Esophagus (tissue), 2 donors: ENCODE results near the gene DNAJC1. TPM values are rescaled to one million over a fixed set of nuclear protein-coding genes. Genes with fewer than 3 reads are reported as not detected.

Experiments
- H3K27ac ChIP-seq, 2 donors: one replicate each; pipeline ENCODE4 v1.5.1; 2013; ENCODE audit warnings: low read depth in 2 of 2, mild to moderate bottlenecking in 2 of 2, inconsistent platforms in 1 of 2, low read length in 1 of 2, moderate library complexity in 1 of 2
- H3K27me3 ChIP-seq, 2 donors: one replicate each; pipeline ENCODE4 v1.6.1; 2013; ENCODE audit warnings: low read length in 2 of 2, control low read depth in 1 of 2, mild to moderate bottlenecking in 1 of 2; ENCODE audit not compliant: insufficient read depth in 2 of 2, control insufficient read depth in 1 of 2
- H3K36me3 ChIP-seq, 2 donors: one replicate each; pipeline ENCODE4 v1.6.1; 2013; ENCODE audit warnings: low read length in 1 of 2; ENCODE audit not compliant: control insufficient read depth in 2 of 2, insufficient read depth in 2 of 2
- H3K4me1 ChIP-seq, 2 donors: one replicate each; pipeline ENCODE4 v1.6.1; 2013; ENCODE audit warnings: low read length in 1 of 2; ENCODE audit not compliant: control insufficient read depth in 2 of 2, insufficient read depth in 2 of 2
- H3K4me3 ChIP-seq, 2 donors: one replicate each; pipeline ENCODE4 v1.5.1; 2013; ENCODE audit warnings: low read length in 2 of 2, mild to moderate bottlenecking in 2 of 2, low read depth in 1 of 2, moderate library complexity in 1 of 2
- H3K9me3 ChIP-seq, 2 donors: one replicate each; pipeline ENCODE4 v1.6.1; 2013; ENCODE audit warnings: mild to moderate bottlenecking in 2 of 2, low read depth in 1 of 2, low read length in 1 of 2, moderate library complexity in 1 of 2; ENCODE audit not compliant: control insufficient read depth in 2 of 2, insufficient read depth in 1 of 2
- WGBS, 2 donors: extraction: QIAGEN DNeasy Blood & Tissue Kit; methylation state at CpG; one replicate each; pipeline ENCODE4 v1.1.7; 2013; 5-methylcytosine and 5-hydroxymethylcytosine counted together
- polyA plus RNA-seq, 2 donors: library from polyadenylated mRNA; stranded (reverse); fragments of 200-250 nt; gene quantifications; one replicate each; pipeline ENCODE4 v1.2.3, GENCODE V29; 2013
- donor health status: healthy with polysubstance abuse.
- donor health status: Bipolar disorder and iron deficiency.

Gene DNAJC1
- polyA plus RNA-seq, 2 donors, result 11.6 to 20.1 TPM

DNA sequence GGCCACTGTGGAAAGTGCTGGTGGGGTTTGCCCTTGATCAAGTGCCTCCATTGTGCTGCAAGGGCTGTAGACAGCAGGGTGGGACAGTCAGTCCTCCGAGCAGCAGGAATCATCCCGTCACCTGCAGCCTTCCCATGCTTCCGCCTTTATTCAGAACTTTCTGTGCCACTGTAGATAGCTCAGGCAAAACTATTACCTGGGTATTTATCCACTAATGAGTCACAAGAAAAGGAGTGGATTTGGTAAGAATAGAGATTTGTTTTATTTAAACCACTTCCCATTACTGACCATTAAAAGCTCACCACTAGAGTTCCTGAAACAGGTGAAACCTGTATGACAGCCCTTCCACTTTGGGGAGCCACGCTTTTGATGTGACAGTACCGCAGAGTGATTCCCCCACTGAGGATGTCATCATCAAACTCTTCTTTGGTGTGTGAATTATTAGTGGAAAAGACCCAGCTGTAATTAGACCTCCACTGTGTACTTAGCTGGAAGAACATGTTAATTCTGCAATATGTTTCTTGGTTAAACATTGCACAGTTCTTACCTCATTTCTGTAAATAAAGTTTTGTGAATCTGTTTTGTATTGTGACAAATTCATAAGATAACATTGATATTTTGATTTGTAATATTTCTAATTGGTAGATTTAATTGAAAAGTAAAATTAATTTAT, 260.7 kb downstream of the DNAJC1 start:
- Histone ChIP-seq H3K36me3 (peaks cover 6 to 18% of the 10 kb centered on the region in 2 donors), H3K27ac (peak overlapping the region in 1 of 2 donors; percentile 30), H3K9me3 (no peaks in the 10 kb centered on the region), H3K4me1 (peaks cover 0 to 9% of the 10 kb centered on the region in 2 donors), H3K4me3 (no peak overlapping the region), H3K27me3 (no peaks in the 10 kb centered on the region)
- whole genome bisulfite sequencing, 2 donors, result 83 to 88% methylated on average over 5 of the region's 5 CpGs

DNA sequence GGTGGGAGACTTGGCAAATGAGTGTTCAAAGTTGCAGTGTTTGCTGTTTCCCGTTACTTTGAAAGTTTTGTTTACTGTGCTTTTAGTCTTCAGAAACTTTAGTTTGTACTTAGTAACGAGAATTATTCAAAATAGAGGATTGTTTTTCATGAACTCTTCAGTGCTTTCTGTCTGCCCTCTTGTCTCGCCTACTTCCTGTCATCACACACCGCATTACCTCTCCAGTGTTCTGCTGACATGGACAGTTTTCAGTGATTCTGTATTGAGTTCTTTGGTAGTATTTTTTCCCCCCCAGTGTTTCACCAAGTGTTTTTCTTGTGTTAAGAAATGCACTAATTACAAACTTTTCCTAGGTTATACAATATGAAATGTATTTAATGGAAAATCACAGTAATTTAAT, 262.5 kb downstream of the DNAJC1 start:
- peaks cover 0 to 7% of the 10 kb centered on the region in 2 donors for H3K4me1 ChIP-seq
- no peaks in the 10 kb centered on the region for H3K27me3 ChIP-seq
- H3K4me3 ChIP-seq, result no peak overlapping the region
- peaks cover 8 to 21% of the 10 kb centered on the region in 2 donors for H3K36me3 ChIP-seq
- WGBS, 2 donors, result 80% methylated on average over 4 of the region's 4 CpGs
- no peak overlapping the region for H3K27ac ChIP-seq
- no peaks in the 10 kb centered on the region for H3K9me3 ChIP-seq

GRCh38 chr10:21737106-21737505, 266.4 kb downstream of the DNAJC1 start:
- Histone ChIP-seq H3K36me3 (peaks cover 13 to 21% of the 10 kb centered on the region in 2 donors), H3K27me3 (no peaks in the 10 kb centered on the region), H3K4me3 (no peak overlapping the region), H3K4me1 (no peaks in the 10 kb centered on the region), H3K9me3 (no peaks in the 10 kb centered on the region), H3K27ac (no peak overlapping the region)
- 80 to 81% methylated on average over 4 of the region's 4 CpGs for WGBS, 2 donors

GRCh38 chr10:21733710-21734109, 269.8 kb downstream of the DNAJC1 start:
- no peaks in the 10 kb centered on the region for H3K9me3 ChIP-seq
- whole genome bisulfite sequencing, 2 donors, result 78 to 82% methylated on average over 6 of the region's 6 CpGs

DNA sequence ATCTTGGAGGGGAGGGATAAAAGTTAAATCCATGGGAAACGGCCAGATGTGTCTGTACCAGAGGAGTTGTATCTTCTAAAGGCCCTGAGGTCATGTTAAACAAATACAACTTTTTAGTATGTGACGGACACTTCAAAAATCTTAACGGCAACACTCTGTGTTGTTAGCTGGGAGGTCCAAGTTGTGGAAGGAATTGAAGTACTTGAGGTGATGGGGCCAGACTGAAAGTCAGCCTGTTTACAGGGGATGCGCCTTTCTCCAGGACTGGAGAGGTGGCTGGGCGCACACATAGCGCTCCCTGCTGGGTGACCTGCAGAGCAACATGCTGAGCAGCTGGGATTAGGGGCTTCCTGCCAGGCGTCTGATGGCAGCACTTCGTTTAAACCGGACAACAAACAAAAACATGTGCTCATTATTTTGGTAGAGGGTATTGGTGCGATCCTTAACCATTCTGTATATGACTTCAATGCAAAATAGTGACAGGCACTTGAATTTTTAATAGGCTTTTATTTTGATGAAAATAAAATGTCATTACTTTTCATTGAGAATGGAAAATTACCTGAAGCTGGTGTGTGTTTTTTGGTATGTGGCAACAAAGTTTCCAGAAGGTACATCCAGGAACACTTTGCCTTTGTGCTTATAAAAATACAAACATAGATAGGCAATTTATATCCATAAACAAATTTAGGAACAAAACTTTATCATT, 271.3 kb downstream of the DNAJC1 start:
- Histone ChIP-seq H3K27ac (no peak overlapping the region), H3K4me1 (no peaks in the 10 kb centered on the region), H3K27me3 (no peaks in the 10 kb centered on the region), H3K36me3 (peaks cover 6 to 11% of the 10 kb centered on the region in 2 donors), H3K9me3 (no peaks in the 10 kb centered on the region), H3K4me3 (no peak overlapping the region)
- 40% methylated on average over 10 of the region's 10 CpGs for WGBS, 2 donors

More at GRCh38 chr10:21733710-21734109, 269.8 kb downstream of the DNAJC1 start:
- Histone ChIP-seq H3K27ac (no peak overlapping the region), H3K4me3 (no peak overlapping the region), H3K27me3 (no peaks in the 10 kb centered on the region), H3K36me3 (peaks cover 10 to 15% of the 10 kb centered on the region in 2 donors), H3K4me1 (no peaks in the 10 kb centered on the region)

DNA sequence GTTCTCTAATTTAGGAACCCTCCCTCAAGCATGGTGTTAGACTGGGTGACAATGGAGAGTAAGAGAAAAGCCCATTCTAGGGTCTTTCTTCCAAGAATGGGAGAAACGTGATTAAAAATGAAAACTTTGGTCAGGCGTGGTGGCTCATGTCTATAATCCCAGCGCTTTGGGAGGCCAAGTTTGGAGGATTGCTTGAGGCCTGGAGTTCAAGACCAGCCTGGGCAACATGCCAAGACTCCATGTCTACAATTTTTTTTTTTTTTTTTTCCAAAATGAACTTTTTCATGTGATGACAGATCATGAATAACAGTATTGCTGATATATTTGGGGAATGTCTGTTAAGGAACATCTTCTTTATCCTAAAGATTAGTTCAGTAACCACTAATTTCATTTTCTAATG, 274.9 kb downstream of the DNAJC1 start:
- 60 to 74% methylated on average over 3 of the region's 3 CpGs for WGBS, 2 donors
- H3K27ac ChIP-seq, result no peak overlapping the region
- no peaks in the 10 kb centered on the region for H3K9me3 ChIP-seq
- H3K36me3 ChIP-seq, result peaks cover under 1% of the 10 kb centered on the region in 2 donors
- H3K4me1 ChIP-seq, result no peaks in the 10 kb centered on the region
- no peak overlapping the region for H3K4me3 ChIP-seq
- H3K27me3 ChIP-seq, result no peaks in the 10 kb centered on the region

DNA sequence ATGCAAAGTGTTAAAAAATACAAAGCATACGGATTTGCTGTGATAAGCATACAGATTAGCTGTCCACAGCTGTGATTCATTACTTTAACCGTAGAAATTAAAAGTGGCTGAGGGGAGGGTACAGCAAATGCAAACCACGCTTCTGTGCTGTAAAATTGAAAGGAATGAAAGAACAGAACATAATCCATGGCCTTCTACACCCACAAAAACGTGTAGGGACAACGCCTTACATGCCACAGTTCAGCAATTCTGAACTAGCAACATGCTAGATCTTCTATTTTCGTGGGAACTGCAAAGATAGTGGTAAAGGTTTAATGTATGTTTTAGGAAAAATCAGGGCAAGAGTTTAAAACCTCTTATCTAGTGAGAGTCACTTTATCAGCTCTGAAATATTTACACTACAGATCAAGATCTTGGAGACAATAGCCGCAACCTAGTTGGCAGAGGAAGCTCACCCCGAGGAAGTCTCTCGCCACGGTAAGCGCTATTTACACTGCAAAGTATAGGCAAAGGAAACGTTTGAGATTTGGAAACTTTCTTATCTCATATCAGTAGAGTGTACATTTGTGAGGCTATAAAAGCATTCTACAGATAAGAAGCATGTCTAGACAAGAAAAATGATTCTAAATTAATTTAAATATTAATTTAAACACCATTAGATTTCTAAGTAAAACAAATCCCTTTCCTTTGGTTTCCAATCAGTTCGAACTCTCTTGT, 275.9 kb downstream of the DNAJC1 start:
- H3K4me3 ChIP-seq, result peak overlapping the region in 1 of 2 donors; percentile 8
- H3K4me1 ChIP-seq, result no peaks in the 10 kb centered on the region
- H3K36me3 ChIP-seq, result peaks cover 0 to under 1% of the 10 kb centered on the region in 2 donors
- H3K27me3 ChIP-seq, result no peaks in the 10 kb centered on the region
- H3K9me3 ChIP-seq, result no peaks in the 10 kb centered on the region
- H3K27ac ChIP-seq, result peak overlapping the region; percentile 37 to 60
- 32 to 37% methylated on average over 13 of the region's 13 CpGs for WGBS, 2 donors

DNA sequence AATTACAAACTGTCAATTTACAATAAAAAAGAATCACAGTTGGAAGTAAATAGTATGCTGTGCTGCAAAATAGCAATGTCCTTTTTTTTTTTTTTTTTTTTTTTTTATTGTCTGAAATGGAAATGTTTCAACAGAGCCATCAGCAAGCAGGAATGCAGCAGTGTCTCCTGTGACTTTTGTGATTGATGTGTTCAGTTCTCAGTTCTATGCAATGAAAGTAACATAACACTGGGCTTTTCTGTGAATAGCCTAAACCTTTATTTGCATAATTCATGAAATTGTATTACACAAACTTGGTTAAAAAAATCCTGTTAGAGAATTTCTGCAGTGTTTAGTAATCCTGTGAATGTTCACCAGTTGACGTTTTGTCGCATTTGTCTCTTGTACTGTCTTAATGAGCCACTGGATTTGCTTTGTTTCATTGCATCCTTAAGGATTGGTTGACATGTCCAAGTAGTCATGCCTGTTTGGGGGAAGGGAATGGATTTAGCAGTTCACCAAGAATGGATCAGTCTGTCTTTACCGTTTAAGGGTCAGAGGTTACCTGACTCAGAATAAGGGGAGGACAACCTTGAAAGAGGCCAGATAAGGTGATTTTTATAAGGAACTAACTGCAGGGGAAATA, 276.8 kb downstream of the DNAJC1 start:
- H3K36me3 ChIP-seq, result peaks cover 0 to 2% of the 10 kb centered on the region in 2 donors
- H3K27ac ChIP-seq, result no peak overlapping the region
- H3K27me3 ChIP-seq, result no peaks in the 10 kb centered on the region
- H3K4me3 ChIP-seq, result no peak overlapping the region
- H3K9me3 ChIP-seq, result no peaks in the 10 kb centered on the region
- WGBS, 2 donors, result 53 to 66% methylated on average over 3 of the region's 3 CpGs
- H3K4me1 ChIP-seq, result no peaks in the 10 kb centered on the region

DNA sequence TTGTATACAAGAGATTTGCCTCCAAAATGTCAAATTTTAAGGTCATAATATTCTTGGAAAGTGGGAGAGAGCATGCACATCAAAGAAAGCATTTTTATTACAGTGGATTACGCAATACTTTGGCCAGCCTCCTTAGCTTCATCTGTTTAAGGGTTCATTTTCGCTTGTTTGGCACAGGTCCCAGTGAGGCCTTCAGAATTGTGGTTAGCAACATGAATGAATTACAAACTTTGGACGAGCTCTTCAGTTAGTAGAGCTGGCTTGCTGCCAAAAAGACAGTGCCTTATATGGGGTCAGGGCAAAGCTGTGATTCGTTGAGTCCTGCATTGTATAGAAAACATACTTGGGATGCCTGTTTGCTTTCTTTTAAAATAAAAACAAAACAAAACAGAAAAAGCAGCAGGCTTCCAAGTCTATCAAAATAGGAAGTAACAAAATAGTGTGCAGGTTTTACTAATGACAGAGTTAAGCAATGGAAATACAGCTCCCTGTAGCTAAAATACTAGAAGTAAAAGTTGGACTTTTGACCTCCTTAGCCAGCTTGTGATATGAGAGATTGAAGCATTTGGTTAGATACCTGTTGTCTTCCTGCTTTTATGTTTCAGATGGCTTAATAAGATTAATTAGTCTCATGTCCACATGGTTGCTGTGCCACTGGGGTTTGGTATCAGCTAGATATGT, 278.7 kb downstream of the DNAJC1 start:
- peak overlapping the region in 1 of 2 donors; percentile 40 for H3K27ac ChIP-seq
- no peaks in the 10 kb centered on the region for H3K27me3 ChIP-seq
- H3K9me3 ChIP-seq, result no peaks in the 10 kb centered on the region
- no peaks in the 10 kb centered on the region for H3K4me1 ChIP-seq
- peaks cover 0 to 2% of the 10 kb centered on the region in 2 donors for H3K36me3 ChIP-seq
- no peak overlapping the region for H3K4me3 ChIP-seq
- WGBS, 2 donors, result 3 to 5% methylated on average over 4 of the region's 4 CpGs
